ENCODE data around the gene FBXO36.
"Not testable (repeated sequence)": the region's sequence is repeated elsewhere in the genome, so short reads cannot be mapped to it uniquely, and the experiment has no call there.

The FBXO36 gene

GRCh38 chr2:229952256-229952835, 30.0 kb downstream of the FBXO36 start:
- in situ Hi-C loops (cut with HindIII; ENCODE audit: low pct_unique_long_range_greater_than_20kb, low sequenced_read_pairs), result no loop called here
- TF ChIP-seq JUND (IDR thresholded peaks at IDR 0.05; ENCODE audit: low read depth), result no peak
- no peak for DNase-seq (ENCODE audit: low read depth in 1 of 2, low spot score in 1 of 2)

- no peak for TF ChIP-seq JUND (IDR thresholded peaks at IDR 0.05; ENCODE audit: low read depth)
- in situ Hi-C loops (cut with HindIII; ENCODE audit: low pct_unique_long_range_greater_than_20kb, low sequenced_read_pairs), result no loop called here
- DNase-seq (ENCODE audit: low read depth in 1 of 2, low spot score in 1 of 2), result peak in 1 of 2 experiments; percentile 40
Observed at GRCh38 chr2:229955663-229956062, 33.4 kb downstream of the FBXO36 start.

- in situ Hi-C loops (cut with HindIII; ENCODE audit: low pct_unique_long_range_greater_than_20kb, low sequenced_read_pairs), result no loop called here
- no peak for DNase-seq (ENCODE audit: low read depth in 1 of 2, low spot score in 1 of 2)
- TF ChIP-seq JUND (IDR thresholded peaks at IDR 0.05; ENCODE audit: low read depth), result no peak
Observed at GRCh38 chr2:229956491-229956890, 34.2 kb downstream of the FBXO36 start.

- in situ Hi-C loops (cut with HindIII; ENCODE audit: low pct_unique_long_range_greater_than_20kb, low sequenced_read_pairs), result not testable (repeated sequence)
Observed at GRCh38 chr2:229963596-229963995, 41.3 kb downstream of the FBXO36 start.

GRCh38 chr2:229969921-229970320, 47.6 kb downstream of the FBXO36 start:
- TF ChIP-seq JUND (IDR thresholded peaks at IDR 0.05; ENCODE audit: low read depth), result no peak
- no peak for DNase-seq (ENCODE audit: low read depth in 1 of 2, low spot score in 1 of 2)
- in situ Hi-C loops (cut with HindIII; ENCODE audit: low pct_unique_long_range_greater_than_20kb, low sequenced_read_pairs), result no loop called here

More at GRCh38 chr2:229963596-229963995, 41.3 kb downstream of the FBXO36 start:
- DNase-seq (ENCODE audit: low read depth in 1 of 2, low spot score in 1 of 2), result not testable (repeated sequence)

- in situ Hi-C loops (cut with HindIII; ENCODE audit: low pct_unique_long_range_greater_than_20kb, low sequenced_read_pairs), result no loop called here
- no peak for TF ChIP-seq JUND (IDR thresholded peaks at IDR 0.05; ENCODE audit: low read depth)
Observed at GRCh38 chr2:229970406-229970805, 48.1 kb downstream of the FBXO36 start.

GRCh38 chr2:229971298-229971790, 49.0 kb downstream of the FBXO36 start:
- in situ Hi-C loops (cut with HindIII; ENCODE audit: low pct_unique_long_range_greater_than_20kb, low sequenced_read_pairs), result no loop called here
- TF ChIP-seq JUND (IDR thresholded peaks at IDR 0.05; ENCODE audit: low read depth), result no peak
- no peak for DNase-seq (ENCODE audit: low read depth in 1 of 2, low spot score in 1 of 2)

More at GRCh38 chr2:229970406-229970805, 48.1 kb downstream of the FBXO36 start:
- no peak for DNase-seq (ENCODE audit: low read depth in 1 of 2, low spot score in 1 of 2)

- TF ChIP-seq JUND (IDR thresholded peaks at IDR 0.05; ENCODE audit: low read depth), result no peak
- DNase-seq (ENCODE audit: low read depth in 1 of 2, low spot score in 1 of 2), result peak in 1 of 2 experiments; percentile 3
- in situ Hi-C loops (cut with HindIII; ENCODE audit: low pct_unique_long_range_greater_than_20kb, low sequenced_read_pairs), result no loop called here
Observed at GRCh38 chr2:229974266-229974665, 52.0 kb downstream of the FBXO36 start.

- in situ Hi-C loops (cut with HindIII; ENCODE audit: low pct_unique_long_range_greater_than_20kb, low sequenced_read_pairs), result no loop called here
- TF ChIP-seq JUND (IDR thresholded peaks at IDR 0.05; ENCODE audit: low read depth), result no peak
- DNase-seq (ENCODE audit: low read depth in 1 of 2, low spot score in 1 of 2), result no peak
Observed at GRCh38 chr2:229980431-229981184, 58.3 kb downstream of the FBXO36 start.

- DNase-seq (ENCODE audit: low read depth in 1 of 2, low spot score in 1 of 2), result no peak
- in situ Hi-C loops (cut with HindIII; ENCODE audit: low pct_unique_long_range_greater_than_20kb, low sequenced_read_pairs), result no loop called here
- no peak for TF ChIP-seq JUND (IDR thresholded peaks at IDR 0.05; ENCODE audit: low read depth)
Observed at GRCh38 chr2:229993236-229993635, 70.9 kb downstream of the FBXO36 start.

GRCh38 chr2:229996320-229996719, 74.0 kb downstream of the FBXO36 start:
- TF ChIP-seq JUND (IDR thresholded peaks at IDR 0.05; ENCODE audit: low read depth), result no peak

GRCh38 chr2:229997565-229997964, 75.3 kb downstream of the FBXO36 start:
- in situ Hi-C loops (cut with HindIII; ENCODE audit: low pct_unique_long_range_greater_than_20kb, low sequenced_read_pairs), result no loop called here
- TF ChIP-seq JUND (IDR thresholded peaks at IDR 0.05; ENCODE audit: low read depth), result no peak
- DNase-seq (ENCODE audit: low read depth in 1 of 2, low spot score in 1 of 2), result no peak

More at GRCh38 chr2:229996320-229996719, 74.0 kb downstream of the FBXO36 start:
- DNase-seq (ENCODE audit: low read depth in 1 of 2, low spot score in 1 of 2), result no peak
- in situ Hi-C loops (cut with HindIII; ENCODE audit: low pct_unique_long_range_greater_than_20kb, low sequenced_read_pairs), result no loop called here

GRCh38 chr2:230000118-230000841, 78.0 kb downstream of the FBXO36 start:
- DNase-seq (ENCODE audit: low read depth in 1 of 2, low spot score in 1 of 2), result no peak
- TF ChIP-seq JUND (IDR thresholded peaks at IDR 0.05; ENCODE audit: low read depth), result no peak
- in situ Hi-C loops (cut with HindIII; ENCODE audit: low pct_unique_long_range_greater_than_20kb, low sequenced_read_pairs), result no loop called here
